HG03066 (cell line): ENCODE results near the gene MBTPS1.

Source experiments
- ATAC-seq: cut with Tn5 transposase; IDR thresholded peaks from one replicate; pipeline ENCODE4 v1.9.1; 2021; ENCODE audit warnings: low read depth; ENCODE audit not compliant: unreplicated experiment

MBTPS1 gene

DNA sequence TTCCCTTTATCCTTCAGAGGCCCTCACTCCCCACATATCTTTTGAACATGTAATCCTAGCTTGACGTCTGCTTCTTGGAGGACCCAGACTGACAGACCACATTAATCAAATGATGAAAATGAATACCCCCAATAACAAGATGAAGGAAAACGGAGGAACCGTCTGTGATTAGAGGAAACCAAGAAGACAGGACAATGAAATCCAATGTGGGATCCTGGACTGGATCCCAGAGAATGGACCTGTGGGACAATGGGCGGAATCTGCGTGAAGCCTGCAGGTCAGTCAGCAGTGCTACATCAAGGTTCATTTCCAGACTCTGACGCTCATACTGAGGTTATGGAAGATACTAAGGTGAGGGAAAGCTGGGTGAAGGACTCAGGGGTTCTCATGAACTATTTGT is 35.9 kb downstream of the MBTPS1 start:
- ATAC-seq = no peak

DNA sequence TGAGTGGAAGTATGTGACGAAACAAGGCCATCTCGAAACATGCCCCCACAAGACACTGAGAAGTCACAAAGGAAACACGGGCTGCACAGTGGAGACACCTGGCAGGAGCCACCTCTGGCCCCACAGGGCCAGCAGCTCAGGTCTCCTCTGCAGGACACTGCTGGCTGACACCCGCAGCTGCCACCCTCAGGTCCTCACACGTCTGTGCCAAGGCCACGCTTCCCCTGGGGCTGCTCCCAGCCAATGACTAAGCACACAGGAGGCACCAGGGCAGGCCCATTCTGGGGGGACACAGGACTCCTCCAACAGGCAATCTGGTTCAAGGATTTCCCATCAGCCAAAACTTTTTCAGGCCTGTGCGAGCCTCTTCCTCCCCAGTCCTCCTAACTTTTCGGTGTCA is 36.4 kb downstream of the MBTPS1 start:
- ATAC-seq = no peak

DNA sequence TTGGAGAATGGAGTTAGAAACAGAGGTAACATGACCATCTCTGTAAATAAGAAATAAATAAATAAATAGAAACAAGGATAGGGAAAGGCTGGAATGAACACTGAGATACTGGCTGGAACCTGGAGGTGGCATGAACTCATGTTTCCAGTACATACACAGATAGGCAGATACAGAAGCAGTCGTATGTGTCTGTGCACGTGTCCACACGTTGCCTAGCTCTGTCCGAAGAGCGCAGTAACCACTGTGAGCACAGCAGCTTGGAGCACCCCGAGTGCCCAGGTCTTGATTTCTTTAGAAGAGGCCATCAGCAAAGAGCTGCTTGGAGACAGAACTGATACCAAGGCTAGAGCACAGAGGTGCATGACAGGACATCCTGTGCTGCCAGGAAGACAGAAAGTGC is 37.1 kb downstream of the MBTPS1 start:
- ATAC-seq = no peak

DNA sequence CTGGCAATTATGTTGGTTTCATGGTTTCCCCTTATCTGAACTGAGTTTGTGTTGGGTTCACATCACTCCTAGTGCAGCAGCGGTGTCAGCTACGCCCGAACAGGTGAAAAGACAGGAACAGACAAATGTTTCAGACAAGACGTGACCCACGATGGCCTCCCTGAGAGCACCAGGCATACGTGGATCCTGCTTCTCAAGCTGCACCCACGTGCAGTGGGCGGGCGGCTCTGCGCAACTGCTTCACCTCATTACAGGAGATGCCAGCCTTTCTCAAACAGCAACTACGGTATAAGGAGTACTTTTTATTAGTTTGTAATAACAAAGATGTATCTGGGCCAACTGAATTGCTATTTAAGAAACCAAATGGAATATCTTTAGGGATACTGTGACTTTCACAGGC is 41.4 kb downstream of the MBTPS1 start:
- no peak for ATAC-seq

DNA sequence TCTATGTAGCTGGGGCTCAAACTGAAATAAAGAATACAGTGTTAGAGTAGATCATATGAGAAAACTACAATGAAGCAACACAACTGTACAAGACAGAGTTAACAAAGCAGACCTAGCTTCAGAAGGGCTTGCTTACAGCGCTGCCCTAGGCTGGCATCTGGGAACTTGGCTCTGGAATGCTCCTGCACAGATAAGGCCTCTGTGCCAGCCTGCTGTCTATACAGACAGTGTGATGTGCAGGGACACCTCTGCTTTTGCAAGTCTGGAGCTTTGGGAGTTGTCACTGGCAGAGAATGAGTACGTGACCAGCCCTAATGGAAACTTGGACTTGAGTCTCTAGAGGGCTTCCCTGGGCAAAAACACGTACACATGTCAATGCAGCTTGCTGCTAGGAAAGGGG is 42.0 kb downstream of the MBTPS1 start:
- no peak for ATAC-seq

DNA sequence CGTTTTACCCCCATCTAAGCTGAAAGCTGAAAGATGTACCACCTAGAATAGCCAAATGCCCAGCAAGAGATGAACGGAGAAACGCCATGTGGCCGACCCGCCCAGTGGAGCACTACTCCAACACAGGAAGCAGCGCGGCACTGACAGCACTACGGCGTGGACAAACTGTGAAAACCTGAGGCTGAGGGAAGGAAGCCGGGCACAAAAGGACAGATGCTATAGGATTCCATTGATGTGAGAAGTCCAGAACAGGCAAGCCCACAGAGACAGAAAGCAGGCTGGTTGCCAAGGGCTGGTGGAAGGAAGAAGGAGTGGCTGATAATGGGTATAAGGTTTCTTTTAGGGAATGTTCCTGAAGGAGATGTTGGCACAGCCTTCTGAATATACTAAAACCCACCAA is 44.7 kb downstream of the MBTPS1 start:
- no peak for ATAC-seq

DNA sequence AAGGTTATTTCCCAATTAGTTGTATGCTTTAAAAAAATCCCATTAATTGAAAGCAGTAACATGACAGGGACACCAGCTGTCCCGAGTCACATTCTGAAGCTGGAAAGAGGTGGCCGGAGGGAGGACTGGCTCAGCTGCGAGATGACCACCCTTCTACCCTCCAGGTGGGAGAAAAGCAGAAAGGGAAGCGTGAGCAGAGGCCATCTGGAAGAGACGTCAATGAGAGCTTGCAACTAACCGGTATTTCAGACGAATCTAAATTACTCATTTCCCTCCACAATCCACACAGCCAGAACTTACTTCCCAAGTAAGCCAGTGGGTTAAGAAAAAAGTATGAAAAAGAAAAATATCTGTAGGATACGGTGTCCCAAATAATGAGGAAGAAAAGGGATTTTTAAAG is 45.6 kb downstream of the MBTPS1 start:
- ATAC-seq = no peak

DNA sequence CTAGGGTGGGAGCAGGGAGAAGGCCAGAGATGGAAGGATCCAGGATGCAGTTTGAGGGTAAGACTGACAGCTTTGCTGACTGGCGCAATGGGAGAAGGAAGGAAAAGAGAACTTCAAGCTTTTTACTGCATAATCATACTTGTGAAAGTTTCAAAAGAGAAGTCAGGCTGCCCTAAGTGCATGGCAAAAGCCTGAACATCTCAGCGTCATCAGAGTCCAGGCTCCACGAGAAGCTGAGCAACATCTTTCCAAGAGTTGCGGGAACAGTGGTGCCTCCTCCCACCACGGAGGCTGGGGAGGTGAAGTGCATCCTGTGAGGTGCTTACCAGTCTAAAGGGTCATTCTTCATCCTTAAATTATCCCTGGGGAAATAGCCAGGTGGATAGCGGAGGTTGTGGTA is 47.2 kb downstream of the MBTPS1 start:
- ATAC-seq = no peak

DNA sequence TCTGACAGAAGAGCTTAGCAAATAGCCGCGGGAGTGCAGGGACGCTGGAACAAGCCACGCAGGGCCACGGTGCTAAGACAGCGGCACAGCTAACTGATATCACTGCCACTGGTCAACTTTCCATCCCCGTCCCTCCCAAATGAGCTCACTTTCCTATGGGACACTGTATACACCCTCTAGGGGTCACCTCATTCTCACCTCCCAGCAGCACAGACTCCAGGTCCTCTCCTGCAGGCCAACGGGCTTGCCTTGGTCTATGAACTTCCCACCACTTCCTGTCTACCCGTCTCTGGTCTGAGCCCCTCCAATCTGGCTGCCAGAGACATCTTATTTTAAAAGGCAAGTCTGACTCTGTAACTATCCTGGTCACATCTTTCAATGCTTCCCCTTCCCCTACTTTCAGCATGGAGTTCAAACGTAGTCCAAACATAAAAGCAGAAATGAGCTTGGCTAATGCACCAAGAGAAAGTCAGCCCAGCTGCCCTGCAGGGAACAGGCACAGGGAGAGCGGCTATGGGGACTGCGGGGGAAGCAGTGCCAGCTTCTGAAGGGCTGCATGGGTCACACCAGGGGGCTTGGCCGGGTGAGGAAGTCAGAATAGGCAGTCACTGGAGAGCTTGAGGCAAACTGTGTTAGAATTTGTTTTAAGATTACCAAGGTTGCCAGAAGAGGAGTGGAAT is 47.8 kb downstream of the MBTPS1 start:
- no peak for ATAC-seq

DNA sequence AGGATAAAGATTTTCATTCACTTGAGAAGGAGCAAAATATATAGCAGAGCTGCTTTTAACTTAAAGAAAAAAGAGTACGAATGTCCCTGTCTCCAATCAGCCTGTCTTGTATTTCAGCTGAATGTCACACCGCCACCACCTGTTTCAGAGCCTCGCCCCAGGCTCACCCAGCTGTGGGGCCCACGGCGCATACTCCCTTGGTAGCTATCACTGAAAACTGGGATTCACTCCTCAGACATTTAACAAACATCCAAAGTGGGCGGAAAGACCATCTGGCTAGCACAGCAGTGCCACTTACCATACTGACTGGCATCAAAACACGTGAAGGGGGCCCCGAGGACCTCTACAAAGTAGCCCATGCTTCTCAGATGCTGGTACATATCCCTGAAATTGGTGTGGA is 48.7 kb downstream of the MBTPS1 start:
- ATAC-seq = no peak

DNA sequence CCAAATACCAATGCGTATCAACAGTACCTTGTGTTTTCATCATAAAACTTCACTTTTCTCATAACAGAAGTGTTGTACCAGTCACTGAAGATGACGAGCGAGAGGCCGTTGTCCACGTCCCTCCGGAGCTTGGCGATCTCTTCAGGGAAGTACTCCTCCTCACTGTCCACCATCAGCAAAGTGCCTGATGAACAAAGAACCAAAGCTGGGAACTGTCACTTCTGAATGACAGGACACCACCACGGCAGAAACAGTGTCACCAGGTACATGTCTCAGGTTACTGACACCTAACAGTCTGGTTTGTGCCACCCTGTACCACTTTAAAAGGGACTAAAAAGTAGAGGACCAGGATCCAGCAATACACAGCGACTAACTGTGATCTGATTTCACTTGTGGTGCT is 49.1 kb downstream of the MBTPS1 start:
- no peak for ATAC-seq

DNA sequence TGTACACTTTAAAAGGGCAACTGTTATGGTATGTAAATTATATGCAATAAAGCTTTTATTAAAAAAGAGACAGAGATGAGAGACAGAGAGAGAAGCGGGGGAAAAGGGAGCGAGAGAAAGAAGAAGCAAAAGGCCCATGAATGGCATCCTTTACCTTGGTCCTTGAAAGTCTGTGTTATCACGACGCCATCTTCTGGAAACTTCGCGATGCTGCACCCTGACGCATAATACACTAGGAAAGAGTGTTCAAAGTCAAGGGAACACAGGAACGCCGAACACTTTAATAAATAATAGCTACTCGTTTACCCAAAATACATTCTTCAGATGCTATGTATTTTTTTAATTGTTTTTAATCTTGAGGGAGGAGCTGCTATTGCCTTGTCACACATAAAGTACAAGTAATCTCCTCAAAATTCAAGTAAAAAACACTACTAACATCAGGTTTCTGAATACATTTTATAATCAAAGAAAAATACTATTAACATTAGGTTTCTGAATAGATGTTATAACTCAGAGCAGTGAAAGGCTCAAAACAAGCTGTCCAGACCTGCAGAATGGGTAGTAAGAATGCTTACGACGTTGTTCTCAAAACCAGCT is 51.1 kb downstream of the MBTPS1 start:
- ATAC-seq = no peak

DNA sequence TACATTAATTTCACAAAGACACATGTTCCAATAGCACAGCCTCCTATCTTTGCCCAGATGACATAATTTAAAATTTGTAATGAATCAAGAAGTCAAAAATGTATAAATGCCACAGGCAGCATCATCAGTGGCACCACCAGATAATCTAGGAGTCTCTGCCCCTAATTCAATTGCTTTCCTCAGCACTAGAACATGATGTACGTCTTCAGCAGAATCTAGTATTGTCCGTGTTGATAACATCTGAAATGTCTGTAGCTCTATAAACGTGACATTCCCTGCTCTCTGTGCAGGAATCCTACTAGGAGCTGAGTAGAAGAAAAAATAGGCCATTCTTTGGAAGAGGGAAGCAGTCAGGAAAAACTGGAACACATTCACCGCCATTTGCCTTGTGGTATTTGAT is 52.8 kb downstream of the MBTPS1 start:
- no peak for ATAC-seq

DNA sequence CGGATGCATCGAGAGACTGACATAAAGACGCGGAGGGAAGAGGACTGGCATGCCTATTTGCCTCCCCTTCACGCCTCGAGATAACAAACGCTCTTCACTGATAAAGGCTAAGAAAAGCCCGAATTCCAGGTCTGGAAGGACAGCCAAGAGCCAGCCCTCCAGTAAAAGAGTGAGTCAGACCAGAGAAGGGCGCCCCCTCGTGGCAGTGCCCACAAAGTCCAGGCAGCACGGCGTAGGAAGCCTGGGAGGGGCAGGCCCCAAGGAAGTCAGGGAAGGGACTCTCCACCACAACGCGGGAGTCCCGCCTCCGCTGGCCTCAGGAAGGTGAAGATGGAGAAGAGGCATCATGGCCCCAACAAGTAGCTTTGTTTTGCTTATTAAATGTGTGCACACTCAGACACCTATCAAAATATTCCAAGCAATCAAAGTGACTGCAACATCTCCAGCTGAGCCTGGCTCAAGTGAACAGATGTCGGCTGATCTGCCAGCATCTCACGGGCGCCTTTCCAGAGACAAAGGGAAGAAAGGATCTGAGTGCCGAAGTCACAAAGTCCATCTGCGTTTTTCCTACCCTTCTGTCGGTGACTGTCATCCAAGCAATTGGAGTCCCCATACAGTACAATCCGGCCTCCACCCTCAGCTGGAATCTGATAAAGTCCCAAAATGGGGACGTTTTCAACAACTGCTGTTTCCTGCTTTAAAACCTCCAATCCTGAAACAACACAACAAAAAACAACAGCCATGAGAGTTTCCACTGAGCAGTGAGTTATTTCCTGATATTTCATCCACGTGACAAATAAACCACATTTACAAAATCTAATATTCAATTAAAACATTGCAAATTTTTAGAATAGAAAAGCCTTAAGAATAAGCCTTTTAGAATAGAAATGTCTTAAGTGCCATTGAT is 53.8 kb downstream of the MBTPS1 start:
- ATAC-seq = no peak

DNA sequence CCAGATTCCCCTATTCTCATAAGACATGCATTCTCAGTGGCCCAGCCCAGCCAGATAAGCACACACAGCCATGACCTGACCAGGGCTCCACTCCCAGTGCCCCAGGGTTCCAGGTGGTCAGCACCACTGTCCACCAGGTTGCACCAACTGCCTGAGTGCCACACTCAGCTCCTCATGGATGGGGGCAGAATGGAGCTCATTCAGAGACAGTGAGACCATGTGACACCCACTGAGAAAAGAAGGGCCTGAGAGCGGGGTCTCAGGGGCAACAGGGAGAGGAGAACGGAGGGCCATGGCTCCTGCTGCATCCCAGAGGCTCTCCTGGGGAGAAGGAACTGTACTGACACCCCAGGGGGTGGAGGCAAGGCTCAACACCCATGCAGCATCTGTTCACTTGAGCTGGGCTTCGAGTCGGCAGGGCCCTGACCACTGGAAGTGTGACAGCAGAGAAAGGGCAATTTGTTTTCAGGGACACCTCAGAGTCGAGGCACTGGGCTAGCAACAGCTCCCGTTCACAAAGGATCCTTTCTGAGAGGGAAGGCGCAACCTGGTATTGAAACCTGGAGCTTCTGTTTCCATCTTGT is 55.4 kb downstream of the MBTPS1 start:
- no peak for ATAC-seq

DNA sequence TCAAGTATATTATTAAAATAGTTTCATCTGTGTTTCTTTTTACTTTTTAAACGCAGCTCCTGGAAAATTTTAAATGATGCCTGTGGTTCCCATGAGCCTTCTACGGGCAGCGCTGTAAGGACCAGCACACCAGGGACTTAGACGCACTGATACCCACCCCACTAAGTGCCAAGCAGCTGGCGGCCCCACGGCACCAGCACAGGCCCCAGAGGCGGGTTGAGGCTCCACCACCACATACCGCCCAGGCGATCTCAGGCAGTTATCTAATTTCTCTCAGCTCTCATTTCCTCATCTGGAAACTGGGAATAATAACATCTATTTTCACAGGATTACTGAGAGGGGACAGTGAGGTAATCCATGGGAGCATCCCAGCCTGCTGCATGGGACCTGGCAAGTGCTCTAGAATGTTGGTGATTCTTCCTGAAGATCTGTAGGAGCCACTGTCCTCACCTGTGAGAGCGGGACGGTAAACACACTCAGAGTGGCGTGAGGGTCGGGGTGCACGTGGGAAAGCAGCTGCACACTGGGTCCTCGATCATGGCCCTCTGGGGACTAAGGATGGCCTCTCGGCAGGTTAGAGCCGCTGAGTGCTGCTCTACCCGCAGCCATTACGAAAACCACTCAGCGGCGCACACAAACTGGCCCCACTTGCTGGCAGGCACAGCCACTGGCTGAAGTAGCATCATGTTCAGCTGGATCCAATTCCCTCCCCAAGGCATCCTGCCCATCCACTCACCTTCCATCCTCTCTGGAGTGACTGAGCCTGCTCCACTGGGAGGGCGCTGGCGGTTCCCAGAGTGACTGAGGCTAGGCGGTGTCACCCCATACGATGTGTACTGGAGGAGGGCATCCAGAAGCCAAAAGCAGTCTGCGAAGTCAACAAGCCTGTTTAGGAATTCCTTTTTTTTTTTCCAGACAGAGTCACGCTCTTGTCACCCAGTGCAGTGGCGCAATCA is 56.5 kb downstream of the MBTPS1 start:
- no peak for ATAC-seq

DNA sequence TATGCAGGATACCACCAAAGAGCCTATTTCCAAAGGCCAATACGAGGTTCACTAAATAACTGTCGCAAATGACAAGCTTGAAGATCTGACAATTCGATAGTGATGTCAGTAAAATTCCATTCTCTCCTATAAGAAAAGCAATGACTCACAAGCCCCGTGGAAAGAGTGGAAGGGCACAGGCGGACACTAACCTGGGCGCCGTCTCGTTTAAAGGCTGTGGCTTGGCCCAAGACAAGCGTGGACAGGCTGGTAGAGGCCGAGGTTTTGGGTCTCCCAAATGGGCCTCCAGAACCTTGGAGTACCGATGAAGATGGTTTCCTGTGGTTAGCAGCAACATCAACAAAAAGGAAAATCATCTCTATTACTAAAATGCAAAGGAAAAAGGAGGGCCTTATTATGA is 57.6 kb downstream of the MBTPS1 start:
- ATAC-seq = no peak

DNA sequence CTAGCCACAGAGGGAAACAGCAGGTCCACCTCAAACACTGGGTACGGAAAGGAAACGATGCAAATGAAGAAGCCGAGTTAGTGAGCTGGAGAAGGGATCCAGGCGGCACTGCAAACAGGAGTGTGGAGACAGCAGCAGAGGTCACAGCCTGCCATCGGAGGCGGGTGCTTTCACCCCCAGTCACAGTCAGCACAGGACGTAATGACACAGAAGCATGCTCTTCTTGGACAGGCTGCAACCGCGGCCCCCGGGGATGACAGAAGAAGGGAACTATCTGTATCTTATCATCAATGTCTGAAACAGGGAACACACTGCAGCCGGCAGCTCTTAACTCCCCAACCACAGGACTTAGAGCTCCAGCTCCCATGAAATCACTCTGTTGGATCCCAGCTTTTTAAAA is 58.1 kb downstream of the MBTPS1 start:
- no peak for ATAC-seq

DNA sequence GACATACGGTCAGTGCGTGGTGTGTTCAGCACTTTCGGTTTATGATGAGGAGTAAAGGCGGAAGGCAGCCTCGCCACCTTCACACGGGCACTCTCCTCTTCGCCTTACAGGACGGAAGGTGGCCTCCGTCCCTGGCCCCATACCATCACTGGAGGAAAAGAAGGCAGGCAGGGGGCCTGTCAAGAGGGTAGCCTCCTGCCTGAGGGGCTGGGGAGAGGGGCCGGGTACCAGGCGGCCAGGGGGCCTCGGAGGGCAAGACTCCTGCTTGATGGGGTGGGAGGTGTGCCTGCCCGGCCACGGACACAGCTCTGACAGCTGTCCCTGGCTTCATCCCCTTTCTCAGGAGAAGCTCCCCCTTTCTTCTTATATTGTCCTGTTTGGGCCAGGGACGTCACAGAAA is 58.5 kb downstream of the MBTPS1 start:
- no peak for ATAC-seq

DNA sequence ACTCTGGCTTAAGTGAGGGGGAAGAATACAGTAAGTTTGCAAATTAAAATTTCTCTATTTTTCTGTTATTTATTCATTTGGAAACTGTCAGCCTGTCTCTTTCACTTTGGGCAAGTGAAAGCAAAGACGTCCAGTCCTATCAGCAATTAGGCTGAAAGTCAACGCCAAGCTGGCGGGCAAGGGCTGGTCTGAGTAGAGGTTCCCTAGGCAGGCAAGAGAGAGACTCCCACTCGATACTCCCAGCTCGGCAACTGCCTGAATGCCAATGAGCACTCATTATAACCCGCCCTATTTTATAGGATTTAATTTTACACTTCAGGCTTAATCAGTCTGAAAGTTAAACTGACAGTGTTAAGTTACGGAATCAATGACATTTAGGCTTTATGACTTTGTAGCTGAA is 59.8 kb downstream of the MBTPS1 start:
- ATAC-seq = no peak
